HEK293 (cell line): Measurements from ENCODE around the gene TIMM13.
"Not testable (repeated sequence)": the region's sequence is repeated elsewhere in the genome, so short reads cannot be mapped to it uniquely, and the experiment has no call there.

Experiments used
- CTCF ChIA-PET: fragments of 350-600 bp; formaldehyde crosslinking; extraction: SDS; loops from one replicate; lab custom pipeline; 2021; ENCODE audit warnings: antibody characterized with exemption; lab: Yijun Ruan, JAX
- POLR2A ChIA-PET: fragments of 300-600 bp; formaldehyde crosslinking; extraction: SDS; loops from one replicate; lab custom pipeline; 2020; ENCODE audit warnings: antibody characterized with exemption, inconsistent platforms; lab: Yijun Ruan, JAX
- H3K27ac ChIP-seq: fragments of 200-500 bp; sonication (Bioruptor generic); 2 replicates; pipeline ENCODE4 v1.5.1; 2014; ENCODE audit warnings: low read depth, low read length, control low read depth, inconsistent platforms; ENCODE audit errors: extremely low read depth
- H3K36me3 ChIP-seq, 2 experiments: fragments of 200-500 bp in 1 of 2; sonication (Bioruptor generic) in 1 of 2; 1 replicate in 1 of 2; 2 replicates in 1 of 2; pipeline ENCODE4 v1.5.1; 2014 to 2017; ENCODE audit warnings: inconsistent platforms in 2 of 2, low read length in 2 of 2; ENCODE audit not compliant: control insufficient read depth in 2 of 2, insufficient read depth in 1 of 2
- H3K4me1 ChIP-seq: fragments of 200-500 bp; sonication (Bioruptor generic); 2 replicates; pipeline ENCODE4 v1.5.1; 2014; ENCODE audit warnings: mild to moderate bottlenecking, low read length, inconsistent platforms; ENCODE audit not compliant: control insufficient read depth, insufficient read depth
- H3K4me3 ChIP-seq: 2 replicates; pipeline ENCODE4 v1.5.1; 2011; ENCODE audit warnings: low read depth, mild to moderate bottlenecking, control low read depth, low read length, moderate library complexity
- H3K9me3 ChIP-seq: fragments of 200-500 bp; sonication (Bioruptor generic); 2 replicates; pipeline ENCODE4 v1.5.1; 2014; ENCODE audit warnings: low read depth, low read length, inconsistent platforms; ENCODE audit not compliant: control insufficient read depth, insufficient read depth
- BCL11B ChIP-seq: fragments of 450-650 bp; formaldehyde crosslinking; IDR thresholded peaks from 2 replicates; pipeline ENCODE4 v1.5.1; 2016; ENCODE audit warnings: low read depth, missing biosample characterization, missing genetic modification characterization
- GLIS1 ChIP-seq: fragments of 450-650 bp; formaldehyde crosslinking; IDR thresholded peaks from 2 replicates; pipeline ENCODE4 v1.5.1; 2016; ENCODE audit warnings: missing biosample characterization, missing genetic modification characterization
- GLIS2 ChIP-seq: fragments of 450-650 bp; formaldehyde crosslinking; IDR thresholded peaks from 2 replicates; pipeline ENCODE4 v1.5.1; 2016; ENCODE audit warnings: missing biosample characterization, missing genetic modification characterization
- HIC1 ChIP-seq: fragments of 450-650 bp; formaldehyde crosslinking; IDR thresholded peaks from 2 replicates; pipeline ENCODE4 v1.5.1; 2016; ENCODE audit warnings: missing biosample characterization, missing genetic modification characterization
- KLF1 ChIP-seq: fragments of 450-650 bp; formaldehyde crosslinking; IDR thresholded peaks from 2 replicates; pipeline ENCODE4 v1.5.1; 2016; ENCODE audit warnings: missing biosample characterization, missing genetic modification characterization
- KLF8 ChIP-seq: fragments of 450-650 bp; formaldehyde crosslinking; IDR thresholded peaks from 2 replicates; pipeline ENCODE4 v1.5.1; 2016; ENCODE audit warnings: missing biosample characterization, missing genetic modification characterization
- KLF9 ChIP-seq: fragments of 450-650 bp; formaldehyde crosslinking; IDR thresholded peaks from 2 replicates; pipeline ENCODE4 v1.5.1; 2016; ENCODE audit warnings: missing biosample characterization, missing genetic modification characterization, low read depth
- OVOL3 ChIP-seq: fragments of 450-650 bp; formaldehyde crosslinking; IDR thresholded peaks from 2 replicates; pipeline ENCODE4 v1.5.1; 2016; ENCODE audit warnings: missing biosample characterization, missing genetic modification characterization
- PATZ1 ChIP-seq: fragments of 450-650 bp; formaldehyde crosslinking; IDR thresholded peaks from 2 replicates; pipeline ENCODE4 v1.5.1; 2016; ENCODE audit warnings: missing biosample characterization, missing genetic modification characterization
- SP3 ChIP-seq: fragments of 450-650 bp; formaldehyde crosslinking; IDR thresholded peaks from 2 replicates; pipeline ENCODE4 v1.5.1; 2016; ENCODE audit warnings: missing biosample characterization, missing genetic modification characterization
- ZBTB48 ChIP-seq: fragments of 450-650 bp; formaldehyde crosslinking; IDR thresholded peaks from 2 replicates; pipeline ENCODE4 v1.5.1; 2016; ENCODE audit warnings: missing biosample characterization, missing genetic modification characterization
- ZBTB8A ChIP-seq: fragments of 450-650 bp; formaldehyde crosslinking; IDR thresholded peaks from 2 replicates; pipeline ENCODE4 v1.5.1; 2016; ENCODE audit warnings: missing biosample characterization, missing genetic modification characterization
- ZNF121 ChIP-seq: fragments of 450-650 bp; formaldehyde crosslinking; IDR thresholded peaks from 2 replicates; pipeline ENCODE4 v1.5.1; 2016; ENCODE audit warnings: missing biosample characterization, missing genetic modification characterization
- ZNF24 ChIP-seq: fragments of 450-650 bp; formaldehyde crosslinking; IDR thresholded peaks from 2 replicates; pipeline ENCODE4 v1.5.1; 2016; ENCODE audit warnings: missing biosample characterization, missing genetic modification characterization
- ZNF449 ChIP-seq: fragments of 450-650 bp; formaldehyde crosslinking; IDR thresholded peaks from 2 replicates; pipeline ENCODE4 v1.5.1; 2017; ENCODE audit warnings: missing biosample characterization, mild to moderate bottlenecking, missing genetic modification characterization, moderate library complexity
- ZNF521 ChIP-seq: fragments of 450-650 bp; formaldehyde crosslinking; IDR thresholded peaks from 2 replicates; pipeline ENCODE4 v1.5.1; 2017; ENCODE audit warnings: missing biosample characterization, mild to moderate bottlenecking, missing genetic modification characterization
- ZNF560 ChIP-seq: fragments of 450-650 bp; formaldehyde crosslinking; IDR thresholded peaks from 2 replicates; pipeline ENCODE4 v1.5.1; 2017; ENCODE audit warnings: missing biosample characterization, missing genetic modification characterization, borderline replicate concordance
- ZNF747 ChIP-seq: fragments of 450-650 bp; formaldehyde crosslinking; IDR thresholded peaks from 2 replicates; pipeline ENCODE4 v1.5.1; 2016; ENCODE audit warnings: missing biosample characterization, missing genetic modification characterization
- ZNF777 ChIP-seq: fragments of 450-650 bp; formaldehyde crosslinking; IDR thresholded peaks from 2 replicates; pipeline ENCODE4 v1.5.1; 2017; ENCODE audit warnings: missing biosample characterization, missing genetic modification characterization, borderline replicate concordance
- ZNF791 ChIP-seq: fragments of 450-650 bp; formaldehyde crosslinking; IDR thresholded peaks from 2 replicates; pipeline ENCODE4 v1.5.1; 2016; ENCODE audit warnings: missing biosample characterization, missing genetic modification characterization
- TF ChIP-seq, protein P1 (sequence below): fragments of 450-650 bp; formaldehyde crosslinking; IDR thresholded peaks from 2 replicates; pipeline ENCODE4 v1.5.1; 2017; ENCODE audit warnings: missing biosample characterization, missing genetic modification characterization

The TIMM13 gene

GRCh38 chr19:2461751-2462634 is 34.6 kb upstream of the TIMM13 start (continued):
- TF ChIP-seq ZNF449 (tag by site-specific recombination) (no peak), KLF1 (peak; percentile 48), BCL11B (tag by site-specific recombination) (peak; percentile 27; the same call in 1 of the 2 replicates), ZNF521 (tag by site-specific recombination) (no peak), ZNF747 (tag by site-specific recombination) (no peak), KLF9 (tag by site-specific recombination) (peak; percentile 55), ZNF560 (no peak), GLIS2 (tag by site-specific recombination) (peak; percentile 82), ZBTB8A (tag by site-specific recombination) (no peak), PATZ1 (peak; percentile 48), KLF8 (tag by site-specific recombination) (0 out of 2 replicates have a peak, but pooled peaks have one; percentile 42), HIC1 (tag by site-specific recombination) (peak; percentile 52; the same call in 1 of the 2 replicates), ZNF24 (tag by site-specific recombination) (no peak), GLIS1 (tag by site-specific recombination) (peak; percentile 64), SP3 (tag by site-specific recombination) (peak; percentile 77), ZNF777 (no peak), ZBTB48 (peak; percentile 38; the same call in 1 of the 2 replicates)
- TF ChIP-seq, all 188 proteins: peak for 13

- CTCF ChIA-PET: interaction anchor here (0.9 kb wide), 1 partner anchor 160 kb away, joined by 6 read pairs; no protein-coding TSS in a partner anchor
- POLR2A ChIA-PET: interaction anchor here (0.6 to 5.7 kb wide), 3 partner anchors 12 to 164 kb away, joined by 3 to 62 read pairs (median 3); partner anchors contain the start of gene GADD45B
- H3K27ac ChIP-seq: no peak overlapping the region
- H3K36me3 ChIP-seq: no peaks in the 10 kb centered on the region
- no peak overlapping the region for H3K4me3 ChIP-seq
- TF ChIP-seq, protein P1, sequence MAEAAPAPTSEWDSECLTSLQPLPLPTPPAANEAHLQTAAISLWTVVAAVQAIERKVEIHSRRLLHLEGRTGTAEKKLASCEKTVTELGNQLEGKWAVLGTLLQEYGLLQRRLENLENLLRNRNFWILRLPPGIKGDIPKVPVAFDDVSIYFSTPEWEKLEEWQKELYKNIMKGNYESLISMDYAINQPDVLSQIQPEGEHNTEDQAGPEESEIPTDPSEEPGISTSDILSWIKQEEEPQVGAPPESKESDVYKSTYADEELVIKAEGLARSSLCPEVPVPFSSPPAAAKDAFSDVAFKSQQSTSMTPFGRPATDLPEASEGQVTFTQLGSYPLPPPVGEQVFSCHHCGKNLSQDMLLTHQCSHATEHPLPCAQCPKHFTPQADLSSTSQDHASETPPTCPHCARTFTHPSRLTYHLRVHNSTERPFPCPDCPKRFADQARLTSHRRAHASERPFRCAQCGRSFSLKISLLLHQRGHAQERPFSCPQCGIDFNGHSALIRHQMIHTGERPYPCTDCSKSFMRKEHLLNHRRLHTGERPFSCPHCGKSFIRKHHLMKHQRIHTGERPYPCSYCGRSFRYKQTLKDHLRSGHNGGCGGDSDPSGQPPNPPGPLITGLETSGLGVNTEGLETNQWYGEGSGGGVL (tag by site-specific recombination): no peak
- TF ChIP-seq ZNF791 (tag by site-specific recombination) (no peak), ZNF121 (tag by site-specific recombination) (peak; percentile 78; the same call in 1 of the 2 replicates), OVOL3 (no peak), ZBTB48 (no peak)
- no peaks in the 10 kb centered on the region for H3K9me3 ChIP-seq
- H3K4me1 ChIP-seq: no peaks in the 10 kb centered on the region; the same call in 1 of the 2 replicates
Observed at GRCh38 chr19:2460245-2460644, 32.9 kb upstream of the TIMM13 start.

DNA sequence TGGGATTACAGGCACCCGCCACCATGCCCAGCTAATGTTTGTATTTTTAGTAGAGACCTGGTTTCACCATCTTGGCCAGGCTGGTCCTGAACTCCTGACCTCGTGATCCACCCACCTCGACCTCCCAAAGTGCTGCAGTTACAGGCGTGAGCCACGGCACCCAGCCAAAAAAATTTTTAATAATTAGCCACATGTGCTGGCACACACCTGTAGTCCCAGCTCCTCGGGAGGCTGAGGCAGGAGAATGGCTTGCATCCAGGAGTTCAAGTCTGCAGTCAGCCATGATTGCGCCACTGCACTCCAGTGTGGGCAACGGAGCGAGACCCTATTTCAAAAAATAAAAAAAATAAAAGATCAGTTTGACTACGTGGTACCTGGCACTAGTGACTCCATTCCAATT is 31.4 kb upstream of the TIMM13 start:
- H3K4me1 ChIP-seq, CTCF ChIA-PET: not testable (repeated sequence)
- POLR2A ChIA-PET: interaction anchor here (5.7 kb wide), 1 partner anchor 17 kb away, joined by 62 read pairs; the partner anchor contains the start of gene GADD45B

More for the DNA sequence above, 31.4 kb upstream of the TIMM13 start:
- not testable (repeated sequence) for H3K9me3 ChIP-seq, H3K36me3 ChIP-seq, H3K27ac ChIP-seq, H3K4me3 ChIP-seq
